KBM-7 (cell line): ENCODE results near the gene RAB11FIP3.

Experiments
- DNase-seq: peaks from one replicate; pipeline ENCODE4 v3.0.0-alpha.2; 2015
- in situ Hi-C: fragments of 300-500 bp; cut with MboI; formaldehyde crosslinking; loops from 2 replicates; pipeline ENCODE4 v1.14.3; 2020; ENCODE audit warnings: low sequenced_read_pairs, low pct_unique_long_range_greater_than_20kb, mixed read lengths

The RAB11FIP3 gene

DNA sequence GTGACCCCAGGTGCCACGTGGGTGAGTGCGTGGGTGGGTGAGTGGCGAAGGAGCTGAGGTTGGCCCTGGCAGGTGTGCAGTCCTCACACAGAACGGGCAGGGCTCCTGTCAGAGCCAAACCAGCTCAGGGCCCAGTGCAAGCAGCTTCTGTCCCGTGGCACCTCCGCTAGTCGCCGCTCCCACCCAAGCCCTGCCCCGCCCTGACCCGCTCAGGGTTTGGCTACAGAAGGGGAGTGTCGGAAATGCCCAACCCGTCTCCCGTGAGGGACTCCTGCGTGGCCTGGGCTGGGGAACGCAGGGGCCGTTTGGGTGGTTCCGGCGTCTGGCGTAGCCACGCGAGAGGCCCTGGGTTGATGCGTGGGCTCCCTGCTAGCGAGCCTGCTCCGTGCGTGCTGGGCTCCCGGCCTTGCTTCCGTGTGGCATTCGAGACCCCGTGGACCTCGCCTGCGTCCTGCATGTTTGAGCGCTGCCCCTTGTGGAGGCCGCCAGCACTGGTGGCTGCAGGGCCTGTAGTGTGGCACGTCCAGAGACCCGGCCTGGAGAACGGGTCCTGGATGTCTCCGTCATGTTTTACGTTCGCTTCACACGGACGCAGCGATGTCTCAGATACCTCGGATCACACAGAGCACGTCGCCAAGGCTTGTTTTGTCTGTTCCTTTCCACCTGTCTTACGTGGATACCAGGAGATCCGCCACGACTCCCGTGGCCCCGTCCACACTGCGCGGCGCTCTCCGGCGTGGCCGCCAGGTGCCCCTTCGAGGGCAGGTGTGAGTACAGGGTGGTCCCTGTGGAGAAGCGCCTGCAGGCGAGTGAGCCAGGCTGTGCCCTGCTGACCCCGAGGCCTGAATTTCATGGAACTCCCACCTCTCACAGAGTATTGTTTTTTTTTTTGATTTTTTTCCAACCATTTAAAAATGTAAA lies 112.2 kb downstream of the RAB11FIP3 start:
- DNase-seq, result no peak
- in situ Hi-C loops, result no loop called here

DNA sequence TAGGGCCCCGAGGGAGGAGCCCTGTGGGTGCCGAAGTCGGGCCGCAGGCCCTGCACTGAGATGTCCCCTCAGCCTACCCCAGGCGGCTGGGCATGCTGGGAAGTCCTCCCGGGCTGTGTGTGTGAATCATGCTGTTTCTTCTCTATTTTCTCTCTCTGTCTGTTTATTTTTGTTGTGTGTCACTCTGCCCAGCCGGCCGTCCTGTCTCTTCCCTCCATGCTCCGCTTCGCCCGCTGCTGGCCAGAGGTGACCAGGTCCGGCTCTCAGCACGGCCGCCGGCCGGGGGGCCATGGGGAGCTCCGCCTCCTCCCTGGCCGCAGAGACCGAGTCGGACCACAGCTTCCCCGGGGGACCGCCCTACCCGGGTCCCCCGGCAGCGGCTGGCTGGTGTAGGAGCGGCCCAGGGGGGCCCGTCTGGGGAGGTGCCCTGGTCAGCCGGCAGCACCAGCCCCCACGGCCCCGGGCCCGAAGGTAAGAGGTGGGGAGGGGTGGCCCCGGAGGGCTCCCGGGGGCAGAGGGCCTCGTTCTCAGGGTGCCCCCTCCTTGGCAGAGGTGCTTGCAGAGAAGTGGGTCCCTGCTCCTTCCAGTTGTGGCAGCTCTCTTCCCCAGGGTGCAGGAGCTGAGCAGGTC lies 114.6 kb downstream of the RAB11FIP3 start:
- DNase-seq, result no peak
- in situ Hi-C loops, result no loop called here

DNA sequence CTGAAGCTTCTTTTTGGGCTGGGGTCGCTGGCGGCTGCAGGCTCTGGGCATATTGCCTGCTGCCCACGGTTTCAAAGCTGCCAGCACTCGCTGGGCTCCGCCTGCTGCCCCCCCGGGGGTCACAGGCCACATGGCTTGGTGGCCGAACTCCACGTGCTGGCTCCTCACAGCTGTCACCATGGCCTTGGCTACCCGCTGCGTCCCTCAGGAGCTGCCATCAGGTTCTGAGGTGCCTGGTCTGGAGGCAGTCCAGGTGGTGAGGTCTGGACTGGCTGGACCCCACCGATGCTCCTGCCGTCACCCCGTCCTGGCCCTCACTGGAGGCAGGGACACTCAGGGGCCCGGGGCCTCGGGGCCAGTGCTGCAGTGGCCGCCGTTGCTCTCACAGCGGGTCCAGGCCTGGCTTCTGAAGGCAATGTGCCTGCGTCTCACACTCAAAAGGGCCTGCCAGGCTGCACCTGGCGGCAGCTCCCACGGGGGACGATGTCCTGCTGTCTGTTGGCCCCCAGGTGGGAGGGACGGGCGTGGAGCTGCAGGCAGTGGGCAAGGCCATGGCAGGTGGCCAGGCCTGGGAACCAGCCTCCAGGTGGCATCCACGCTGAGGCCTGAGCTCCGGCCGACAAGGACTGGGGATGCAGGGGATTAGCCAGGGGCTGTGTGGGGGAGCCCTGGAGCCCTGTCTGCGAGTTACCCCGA lies 115.3 kb downstream of the RAB11FIP3 start:
- in situ Hi-C loops, result no loop called here
- no peak for DNase-seq

DNA sequence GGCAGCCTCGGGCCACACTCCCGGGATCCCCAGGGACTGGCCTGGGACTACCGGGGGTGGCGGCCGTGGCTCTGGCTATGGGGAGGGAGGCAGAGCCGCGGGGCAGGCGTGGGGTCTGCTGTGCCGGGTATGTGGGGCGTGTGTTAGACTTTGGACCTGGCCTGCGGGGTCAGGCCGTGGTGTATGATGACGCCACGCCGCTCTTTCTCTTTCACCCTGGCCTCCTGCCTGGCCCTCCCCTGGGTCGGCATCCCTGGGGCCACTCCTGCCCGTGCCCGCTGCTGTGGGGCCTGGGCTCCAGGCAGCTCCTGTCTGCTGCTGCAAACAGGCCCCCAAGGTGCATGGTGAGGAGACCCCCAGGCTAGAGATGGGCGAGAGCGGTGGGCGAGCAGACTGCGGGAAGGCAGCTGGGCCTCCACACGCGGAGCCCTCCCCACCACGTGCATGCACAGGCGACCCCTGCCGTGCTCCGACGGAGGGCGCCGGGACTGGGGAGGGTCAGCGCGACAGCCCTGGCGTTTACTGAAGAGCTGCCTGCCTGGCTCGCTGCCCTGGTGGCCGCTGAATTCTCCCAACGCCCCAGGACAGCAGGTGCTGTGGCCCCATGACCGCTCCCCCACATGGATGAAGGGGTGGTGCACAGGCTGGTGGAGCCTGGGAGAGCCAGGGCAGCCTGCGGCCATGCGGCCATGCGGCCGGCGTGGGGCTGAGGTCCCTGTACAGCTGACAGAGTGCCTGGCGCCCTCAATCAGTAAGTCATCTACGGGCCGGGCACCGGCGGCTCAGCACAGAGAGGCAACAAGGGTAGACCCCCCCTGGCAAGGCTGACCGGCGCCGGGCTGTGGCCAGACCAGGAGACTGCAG lies 118.1 kb downstream of the RAB11FIP3 start:
- in situ Hi-C loops, result no loop called here

DNA sequence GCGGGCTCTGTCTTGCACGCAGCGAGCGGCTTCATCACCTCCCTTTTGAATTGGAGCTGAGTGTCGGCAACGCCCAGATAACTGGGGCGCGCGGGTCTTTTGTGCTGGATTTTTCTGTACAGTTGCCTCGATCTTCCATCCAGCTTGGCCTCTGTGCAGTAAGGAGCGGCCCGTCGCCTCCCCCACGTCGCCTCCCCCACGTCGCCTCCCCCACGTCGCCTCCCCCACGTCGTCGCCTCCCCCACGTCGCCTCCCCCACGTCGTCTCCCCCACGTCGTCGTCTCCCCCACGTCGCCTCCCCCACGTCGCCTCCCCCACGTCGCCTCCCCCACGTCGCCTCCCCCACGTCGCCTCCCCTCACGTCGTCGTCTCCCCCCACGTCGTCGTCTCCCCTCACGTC lies 119.1 kb downstream of the RAB11FIP3 start:
- in situ Hi-C loops, result no loop called here
- no peak for DNase-seq

More for the DNA sequence above, 118.1 kb downstream of the RAB11FIP3 start:
- no peak for DNase-seq

DNA sequence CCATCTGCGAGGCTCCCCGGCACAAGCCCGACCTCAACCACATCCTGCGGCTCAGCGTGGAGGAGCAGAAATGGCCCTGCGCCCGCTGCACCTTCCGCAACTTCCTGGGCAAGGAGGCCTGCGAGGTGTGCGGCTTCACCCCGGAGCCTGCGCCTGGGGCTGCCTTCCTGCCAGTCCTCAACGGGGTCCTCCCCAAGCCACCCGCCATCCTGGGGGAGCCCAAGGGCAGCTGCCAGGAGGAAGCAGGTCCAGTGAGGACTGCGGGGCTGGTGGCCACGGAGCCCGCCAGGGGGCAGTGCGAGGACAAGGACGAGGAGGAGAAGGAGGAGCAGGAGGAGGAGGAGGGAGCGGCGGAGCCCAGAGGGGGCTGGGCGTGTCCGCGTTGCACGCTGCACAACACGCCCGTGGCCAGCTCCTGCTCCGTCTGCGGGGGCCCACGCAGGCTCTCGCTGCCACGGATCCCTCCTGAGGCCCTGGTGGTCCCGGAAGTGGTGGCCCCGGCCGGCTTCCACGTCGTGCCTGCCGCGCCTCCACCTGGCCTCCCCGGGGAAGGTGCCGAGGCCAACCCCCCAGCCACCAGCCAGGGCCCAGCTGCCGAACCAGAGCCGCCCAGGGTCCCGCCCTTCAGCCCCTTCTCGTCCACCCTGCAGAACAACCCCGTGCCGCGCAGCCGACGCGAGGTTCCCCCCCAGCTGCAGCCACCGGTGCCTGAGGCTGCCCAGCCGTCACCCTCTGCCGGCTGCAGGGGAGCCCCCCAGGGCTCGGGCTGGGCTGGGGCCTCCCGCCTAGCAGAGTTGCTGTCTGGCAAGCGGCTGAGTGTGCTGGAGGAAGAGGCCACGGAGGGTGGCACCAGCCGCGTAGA lies 121.7 kb downstream of the RAB11FIP3 start:
- in situ Hi-C loops, result no loop called here
- DNase-seq, result no peak

DNA sequence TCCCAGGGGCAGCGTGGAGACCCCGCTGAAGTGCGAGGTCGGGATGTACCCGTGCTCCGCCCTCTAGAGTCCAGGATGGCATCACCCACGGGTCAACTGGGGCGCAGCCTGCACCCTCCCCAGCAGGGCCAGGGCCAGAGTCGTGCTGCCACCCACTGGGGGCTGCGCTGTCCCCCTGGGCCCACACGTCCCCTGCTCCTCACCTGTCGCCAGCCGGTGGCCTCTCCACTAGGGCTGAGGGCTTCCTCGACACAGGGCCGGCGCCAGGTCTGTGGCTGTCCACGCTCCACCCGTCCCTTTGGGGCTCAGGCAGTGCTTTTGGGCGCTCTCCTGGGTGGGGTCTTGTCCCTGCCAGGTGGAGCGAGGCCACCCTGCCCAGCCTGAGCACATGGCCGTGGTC lies 123.1 kb downstream of the RAB11FIP3 start:
- in situ Hi-C loops, result no loop called here

DNA sequence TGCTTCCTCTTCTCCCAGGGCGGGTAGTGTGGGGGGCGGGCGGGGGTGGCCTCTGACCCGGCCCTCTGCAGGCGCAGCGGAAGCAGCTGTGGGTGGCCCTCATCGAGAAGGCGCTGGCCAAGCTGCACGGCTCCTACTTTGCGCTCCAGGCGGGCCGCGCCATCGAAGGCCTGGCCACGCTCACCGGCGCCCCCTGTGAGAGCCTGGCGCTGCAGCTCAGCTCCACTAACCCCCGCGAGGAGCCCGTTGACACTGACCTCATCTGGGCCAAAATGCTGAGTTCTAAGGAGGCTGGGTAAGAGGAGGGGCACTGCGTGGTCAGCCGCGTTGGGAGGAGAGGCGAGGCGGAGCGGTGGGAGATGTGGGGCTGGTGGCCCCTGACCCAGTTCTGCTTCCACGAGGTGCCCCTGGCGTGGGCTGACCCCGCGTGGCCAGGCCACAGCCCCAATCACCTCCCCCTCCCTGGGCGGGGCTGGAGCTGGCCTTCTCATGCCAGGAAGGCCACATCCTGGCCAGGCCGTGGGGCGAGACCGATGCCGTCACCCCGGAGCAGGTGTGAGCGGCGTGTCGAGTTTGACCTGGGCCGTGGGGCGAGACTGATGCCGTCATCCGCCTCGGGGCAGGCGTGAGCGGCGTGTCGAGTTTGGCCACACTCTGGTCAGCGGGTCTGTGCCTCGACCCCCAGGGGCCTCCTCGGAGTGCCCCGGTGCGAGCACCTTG lies 124.3 kb downstream of the RAB11FIP3 start:
- in situ Hi-C loops, result no loop called here

More for the DNA sequence above, 123.1 kb downstream of the RAB11FIP3 start:
- DNase-seq, result no peak

DNA sequence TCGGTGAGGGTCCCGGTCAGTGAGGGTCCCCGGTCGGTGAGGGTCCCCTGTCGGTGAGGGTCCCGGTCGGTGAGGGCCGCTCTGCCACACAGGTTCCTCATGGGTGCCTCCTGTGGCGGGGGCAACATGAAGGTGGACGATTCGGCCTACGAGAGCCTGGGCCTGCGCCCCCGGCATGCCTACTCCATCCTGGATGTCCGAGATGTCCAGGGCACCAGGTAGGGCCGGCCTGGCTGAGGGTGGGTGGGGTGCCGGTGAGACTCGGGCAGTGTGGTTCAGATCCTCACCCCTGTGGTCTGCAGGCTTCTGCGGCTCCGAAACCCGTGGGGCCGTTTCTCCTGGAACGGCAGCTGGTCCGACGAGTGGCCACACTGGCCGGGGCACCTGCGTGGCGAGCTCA lies 125.8 kb downstream of the RAB11FIP3 start:
- no peak for DNase-seq
- in situ Hi-C loops, result no loop called here

More for the DNA sequence above, 124.3 kb downstream of the RAB11FIP3 start:
- DNase-seq, result no peak

DNA sequence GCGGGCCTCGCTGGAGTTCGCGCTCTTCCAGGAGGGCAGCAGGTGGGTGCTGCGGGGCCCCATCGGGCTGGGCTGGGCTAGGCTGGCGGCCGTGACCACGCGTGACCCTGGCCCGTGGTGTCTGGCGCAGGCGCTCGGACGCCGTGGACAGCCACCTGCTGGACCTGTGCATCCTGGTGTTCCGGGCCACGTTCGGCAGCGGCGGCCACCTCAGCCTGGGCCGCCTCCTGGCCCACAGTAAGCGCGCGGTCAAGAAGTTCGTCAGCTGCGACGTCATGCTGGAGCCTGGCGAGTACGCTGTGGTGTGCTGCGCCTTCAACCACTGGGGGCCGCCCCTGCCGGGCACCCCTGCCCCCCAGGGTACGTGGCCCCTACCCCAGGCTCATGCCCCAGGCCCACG lies 126.7 kb downstream of the RAB11FIP3 start:
- DNase-seq, result no peak
- in situ Hi-C loops, result no loop called here

DNA sequence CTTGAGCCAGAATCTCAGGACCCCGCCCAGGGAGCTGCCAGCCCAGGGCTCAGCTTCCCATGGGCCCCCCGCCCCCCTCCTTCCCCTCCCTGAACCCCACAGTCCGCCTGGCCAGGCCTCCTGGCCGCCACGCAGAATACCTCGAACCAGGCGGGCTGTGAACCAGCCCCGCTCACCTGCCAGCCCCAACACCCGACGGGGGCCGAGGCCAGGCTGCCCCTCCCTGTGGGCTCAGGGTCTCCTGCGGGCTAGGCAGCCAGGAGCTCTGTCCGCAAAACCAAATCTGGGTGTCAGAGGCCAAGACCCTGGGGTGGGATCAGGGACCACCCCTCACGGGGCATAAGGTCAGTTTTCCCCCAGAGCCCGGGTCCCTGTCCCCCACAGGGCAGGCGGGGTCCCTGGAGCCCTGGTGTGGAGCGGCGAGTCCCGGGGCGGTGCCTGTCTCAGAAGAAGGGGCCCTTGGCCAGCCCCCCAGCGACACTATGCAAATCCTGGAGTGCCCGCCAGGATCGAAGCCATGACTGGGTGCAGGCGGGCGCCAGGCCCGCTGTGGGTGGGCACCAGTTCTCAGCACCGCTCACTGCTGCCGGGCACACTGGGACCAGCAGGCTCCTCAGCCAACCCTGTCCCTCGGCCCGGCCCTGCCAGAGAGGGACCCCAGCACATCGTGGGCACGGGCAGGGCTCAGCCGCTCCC lies 128.3 kb downstream of the RAB11FIP3 start:
- in situ Hi-C loops, result no loop called here
- DNase-seq, result no peak

DNA sequence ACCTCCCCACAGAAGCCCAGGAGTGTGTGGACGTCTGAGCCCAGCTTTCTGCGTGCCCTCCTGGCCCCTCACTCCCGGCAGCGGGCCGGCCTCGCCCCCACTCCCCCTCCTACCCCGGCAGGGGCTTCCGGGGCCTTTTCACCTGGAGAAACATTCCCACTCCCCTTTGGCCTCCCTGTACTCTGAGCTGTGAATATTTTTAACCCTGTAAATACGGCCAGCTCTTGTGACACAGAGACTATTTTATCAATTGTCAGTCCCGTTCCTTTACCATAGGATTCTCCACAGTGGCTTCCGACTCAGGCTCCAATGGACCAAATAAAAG lies 128.8 kb downstream of the RAB11FIP3 start:
- in situ Hi-C loops, result no loop called here
- no peak for DNase-seq

DNA sequence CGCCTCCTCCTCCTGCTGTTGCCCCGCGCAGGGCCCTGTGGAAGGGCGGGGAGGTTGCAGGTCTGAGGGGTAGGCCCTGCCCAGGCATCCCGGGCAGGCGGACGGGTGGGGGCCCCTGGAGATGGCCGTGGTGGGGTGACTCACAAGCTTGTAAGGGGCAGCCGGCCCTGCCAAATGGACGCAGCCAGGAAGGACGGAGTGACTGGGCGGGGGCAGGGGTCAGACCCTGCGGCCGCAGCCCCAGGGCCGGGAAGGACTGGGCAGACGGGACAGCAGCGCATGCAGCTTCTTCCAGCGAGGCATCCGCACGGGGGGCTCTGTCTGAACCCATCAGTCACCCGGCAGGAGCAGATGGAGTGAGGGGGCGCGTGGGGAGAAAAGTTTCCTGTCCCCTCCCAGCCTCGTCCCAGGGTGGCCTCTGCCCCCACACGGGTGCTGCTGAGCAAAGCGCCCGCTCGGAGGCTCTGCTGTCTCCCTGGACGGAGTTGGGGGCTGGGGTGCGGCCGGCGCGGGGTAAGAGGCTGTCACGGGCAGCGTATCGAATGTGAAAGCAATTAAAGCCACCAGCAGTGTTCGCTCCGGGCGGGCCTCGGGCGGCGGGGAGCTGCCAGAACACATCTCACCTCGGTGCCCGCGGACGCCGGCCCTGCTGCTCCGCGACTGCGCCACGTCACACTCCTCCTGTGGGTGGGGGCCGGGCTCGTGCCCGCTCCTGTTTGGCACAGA lies 129.4 kb downstream of the RAB11FIP3 start:
- in situ Hi-C loops, result no loop called here
- no peak for DNase-seq

DNA sequence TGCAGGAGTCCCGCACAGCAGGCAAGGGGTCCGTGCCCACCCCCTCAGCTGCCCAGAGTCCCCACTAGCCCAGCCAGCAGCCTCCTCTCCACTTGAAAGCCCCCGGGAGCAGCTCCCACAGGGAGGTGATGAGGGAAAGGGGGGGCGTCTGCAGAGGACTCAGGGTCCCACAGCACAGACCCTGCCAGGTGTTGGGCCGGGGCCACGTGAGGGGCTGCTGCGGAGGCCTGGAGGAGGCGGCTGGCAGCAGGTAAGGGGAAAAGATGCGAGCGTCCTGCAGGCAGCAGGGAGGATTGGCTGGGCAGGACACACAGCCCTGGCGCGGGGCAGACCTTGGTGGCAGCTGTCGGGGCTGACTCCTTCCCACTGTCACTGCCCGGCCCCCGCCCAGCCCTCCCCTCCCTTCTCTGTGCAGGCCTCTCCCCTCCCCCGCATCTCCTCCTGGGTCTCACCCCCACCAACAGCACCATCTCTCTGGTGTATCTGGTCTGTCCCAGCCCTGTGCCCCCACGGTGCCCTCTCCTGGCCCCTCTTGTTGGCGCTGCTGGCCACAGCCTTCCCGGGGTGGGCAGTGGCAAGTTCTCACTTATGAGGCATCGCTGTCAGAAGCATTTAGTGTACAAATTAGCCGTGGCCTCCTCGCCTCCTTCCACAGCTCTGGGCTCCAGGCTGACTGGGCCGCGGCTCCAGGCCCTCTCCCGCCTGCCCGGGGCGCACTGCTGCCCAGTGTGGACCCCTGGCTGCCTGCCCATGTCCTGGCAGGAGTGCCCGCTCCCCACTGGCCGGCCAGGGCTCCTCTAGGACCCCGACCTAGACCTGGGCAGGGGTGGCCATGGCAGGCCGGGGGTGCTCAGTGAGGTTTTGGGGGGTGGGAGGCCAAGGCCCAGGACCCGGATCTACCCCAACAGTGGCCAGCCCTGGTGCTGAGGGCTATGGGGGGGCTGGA lies 130.4 kb downstream of the RAB11FIP3 start:
- in situ Hi-C loops, result no loop called here
- no peak for DNase-seq

DNA sequence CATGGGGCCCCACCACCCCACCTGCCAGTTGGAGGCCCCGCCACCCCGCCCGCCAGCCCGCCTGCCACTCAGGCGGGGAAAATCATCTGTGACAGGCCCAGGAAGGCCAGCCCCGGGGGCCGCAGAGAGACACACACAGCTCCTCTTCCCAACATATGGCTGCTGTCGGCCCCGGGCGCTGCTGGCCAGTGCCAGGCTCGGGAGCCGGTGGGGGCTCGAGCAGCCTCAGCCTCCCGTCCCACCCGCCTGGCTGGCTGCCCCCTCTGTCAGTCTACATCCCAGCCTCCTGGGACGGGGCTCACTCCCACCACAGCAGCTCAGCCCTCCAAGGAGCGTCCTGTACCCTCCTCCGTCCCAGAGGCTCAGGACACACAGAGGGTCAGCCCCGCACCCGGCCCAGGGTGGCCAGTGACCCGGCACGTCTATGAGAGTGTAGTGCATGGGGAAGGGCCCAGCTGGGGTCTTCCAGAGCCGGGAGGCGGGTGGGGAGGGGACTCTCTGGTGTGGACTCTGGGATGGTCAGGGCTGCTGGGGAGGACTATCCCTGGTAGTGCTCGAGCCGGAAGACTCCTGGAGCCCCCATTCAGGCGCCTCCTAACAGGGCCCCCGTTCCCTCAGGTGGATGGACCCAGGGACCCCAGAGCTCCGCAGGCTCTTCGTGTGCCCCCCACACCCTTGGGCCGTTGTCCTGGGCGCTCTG lies 131.2 kb downstream of the RAB11FIP3 start:
- DNase-seq, result no peak
- in situ Hi-C loops, result no loop called here
